ENCODE measurements around the gene DDX39A. TPM values are rescaled to one million over a fixed set of nuclear protein-coding genes. Genes with fewer than 3 reads are reported as not detected.
"Not testable (repeated sequence)": the region's sequence is repeated elsewhere in the genome, so short reads cannot be mapped to it uniquely, and the experiment has no call there.

Gene DDX39A
- total RNA-seq, 4 donors from 2014 or later, result 31.4 to 55.5 (median 43.4) TPM

- ATAC-seq, result peak; percentile 26
- Histone ChIP-seq H3K9me3 (no peaks in the 10 kb centered on the region), H3K27ac (peak overlapping the region in 3 of 4 donors; percentile 49 to 59 (median 58)), H3K27me3 (no peaks in the 10 kb centered on the region), H3K4me1 (peaks cover 0 to 18% (median 0%) of the 10 kb centered on the region in 3 donors), H3K4me3 (no peak overlapping the region), H3K36me3 (peaks cover 0 to 79% of the 10 kb centered on the region in 2 donors)
- no peak for TF ChIP-seq CTCF (IDR thresholded peaks at IDR 0.05)
- no peak for TF ChIP-seq EP300 (IDR thresholded peaks at IDR 0.05)
- TF ChIP-seq POLR2A (IDR thresholded peaks at IDR 0.05), result no peak
- TF ChIP-seq POLR2AphosphoS5 (IDR thresholded peaks at IDR 0.05), result no peak
- 62 to 82% methylated on average over 16 to 22 of the region's 26 CpGs for WGBS, 2 donors (ENCODE audit: low coverage in 1 of 2)
Measured at GRCh38 chr19:14402332-14403144, 16.6 kb downstream of the DDX39A start.

GRCh38 chr19:14401468-14402195, 17.5 kb downstream of the DDX39A start:
- Histone ChIP-seq H3K4me1 (peaks cover 0 to 12% (median 0%) of the 10 kb centered on the region in 3 donors), H3K4me3 (no peak overlapping the region), H3K27me3 (no peaks in the 10 kb centered on the region), H3K27ac (peak overlapping the region in 2 of 4 donors; percentile 49 to 58), H3K36me3 (peaks cover 0 to 71% of the 10 kb centered on the region in 2 donors), H3K9me3 (no peaks in the 10 kb centered on the region)
- no peak for ATAC-seq
- TF ChIP-seq EP300 (IDR thresholded peaks at IDR 0.05), result no peak
- no peak for TF ChIP-seq POLR2A (IDR thresholded peaks at IDR 0.05)
- no peak for TF ChIP-seq POLR2AphosphoS5 (IDR thresholded peaks at IDR 0.05)
- TF ChIP-seq CTCF (IDR thresholded peaks at IDR 0.05), result no peak
- 90 to 93% methylated on average over 3 to 11 of the region's 18 CpGs for WGBS, 2 donors (ENCODE audit: low coverage in 1 of 2)

GRCh38 chr19:14400951-14401431, 18.1 kb downstream of the DDX39A start:
- Histone ChIP-seq H3K9me3 (no peaks in the 10 kb centered on the region), H3K27me3 (no peaks in the 10 kb centered on the region), H3K4me3 (no peak overlapping the region), H3K27ac (no peak overlapping the region), H3K36me3 (peaks cover 0 to 73% of the 10 kb centered on the region in 2 donors), H3K4me1 (peaks cover 0 to 6% (median 0%) of the 10 kb centered on the region in 3 donors)
- no peak for ATAC-seq
- WGBS, 2 donors (ENCODE audit: low coverage in 1 of 2), result 64 to 87% methylated on average over 8 to 9 of the region's 11 CpGs
- TF ChIP-seq POLR2AphosphoS5 (IDR thresholded peaks at IDR 0.05), result no peak
- TF ChIP-seq POLR2A (IDR thresholded peaks at IDR 0.05), result no peak
- TF ChIP-seq EP300 (IDR thresholded peaks at IDR 0.05), result no peak
- TF ChIP-seq CTCF (IDR thresholded peaks at IDR 0.05), result no peak

GRCh38 chr19:14397168-14397567, 22.0 kb downstream of the DDX39A start:
- not testable (repeated sequence) for H3K4me3 ChIP-seq, H3K27ac ChIP-seq, H3K27me3 ChIP-seq, H3K4me1 ChIP-seq, ATAC-seq, H3K9me3 ChIP-seq
- 71% methylated on average over 6 of the region's 16 CpGs; no CpG with 5 or more reads in 1 of the 2 donors for WGBS, 2 donors (ENCODE audit: low coverage in 1 of 2)
- peaks cover 0 to 78% of the 10 kb centered on the region in 2 donors for H3K36me3 ChIP-seq

GRCh38 chr19:14396730-14397129, 22.4 kb downstream of the DDX39A start:
- WGBS, 2 donors (ENCODE audit: low coverage in 1 of 2), result no CpG with 5 or more reads among the region's 3 CpGs
- not testable (repeated sequence) for ATAC-seq, H3K27ac ChIP-seq, H3K9me3 ChIP-seq, H3K4me3 ChIP-seq, H3K27me3 ChIP-seq, H3K4me1 ChIP-seq
- peaks cover 0 to 78% of the 10 kb centered on the region in 2 donors for H3K36me3 ChIP-seq

All from gastroesophageal sphincter (tissue), 4 donors.